ENCODE data around the gene PTPN5.
A peak's percentile ranks its signal among the peaks of the same experiment; 100 is the strongest.
"Not testable (repeated sequence)": the region's sequence is repeated elsewhere in the genome, so short reads cannot be mapped to it uniquely, and the experiment has no call there.

The PTPN5 gene

DNA sequence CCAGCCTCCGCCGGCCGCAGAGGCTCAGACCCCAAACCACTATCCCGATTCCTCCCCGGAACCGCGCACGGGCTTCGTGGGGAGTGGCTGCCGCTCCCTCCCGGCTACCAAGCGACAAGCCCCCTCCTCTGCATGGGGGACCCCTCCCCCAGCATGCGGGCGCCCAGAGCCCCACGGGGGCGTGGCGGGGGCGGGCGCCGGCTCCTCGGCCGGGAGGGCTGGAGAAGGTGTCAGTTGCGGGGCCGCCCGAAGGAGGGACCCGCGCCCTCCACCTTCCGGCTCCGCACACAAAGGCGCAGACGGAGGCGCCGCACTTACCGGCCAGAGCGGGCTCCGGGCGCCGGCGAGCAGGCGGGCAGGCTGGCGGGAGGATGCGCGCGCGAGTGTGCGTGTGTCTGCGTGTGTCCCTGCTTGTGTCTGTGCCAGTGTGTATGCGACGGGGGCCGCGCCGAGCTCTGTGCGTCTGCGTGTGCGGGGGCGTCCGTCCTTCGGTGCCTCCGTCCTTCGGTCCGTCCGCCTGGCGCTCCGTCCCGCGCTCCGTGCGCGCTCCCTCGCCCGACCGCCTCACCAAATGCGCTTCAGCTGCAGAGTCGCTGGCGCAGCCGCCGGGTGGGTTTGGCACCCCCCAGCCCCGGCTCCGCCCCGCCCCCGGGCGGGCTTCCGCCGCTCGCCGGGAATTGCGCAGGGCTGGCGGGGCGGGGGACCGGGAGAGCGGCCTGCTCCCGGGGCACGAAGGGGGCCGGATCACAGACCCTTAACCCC, at the start of gene PTPN5:
Gene PTPN5 (minus strand): TSS at position 592 of the 762 bp plus-strand sequence. CDS start 19,840 bp downstream, outside the sequence.
- peak; percentile 61 for DNase-seq

DNA sequence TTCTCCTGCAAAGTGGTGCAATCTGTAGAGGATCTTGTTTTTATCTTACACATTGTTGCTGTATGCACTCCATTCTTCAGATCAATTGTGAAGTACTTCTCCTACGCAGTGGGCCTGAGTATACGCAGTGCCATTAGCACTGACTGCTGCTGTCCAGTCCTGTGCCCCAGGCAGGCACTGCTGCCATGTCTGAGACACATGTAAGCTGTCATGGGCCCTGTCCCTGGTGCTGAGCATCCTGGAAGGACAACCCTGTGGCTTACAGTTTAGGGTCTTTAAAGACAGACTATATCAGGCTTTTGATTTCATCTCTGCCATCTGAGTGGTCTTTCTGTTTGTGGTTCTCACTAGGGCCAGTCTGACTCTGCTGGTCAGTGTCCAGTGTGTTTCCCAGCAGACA, 44.8 kb upstream of the PTPN5 start:
- DNase-seq = no peak

DNA sequence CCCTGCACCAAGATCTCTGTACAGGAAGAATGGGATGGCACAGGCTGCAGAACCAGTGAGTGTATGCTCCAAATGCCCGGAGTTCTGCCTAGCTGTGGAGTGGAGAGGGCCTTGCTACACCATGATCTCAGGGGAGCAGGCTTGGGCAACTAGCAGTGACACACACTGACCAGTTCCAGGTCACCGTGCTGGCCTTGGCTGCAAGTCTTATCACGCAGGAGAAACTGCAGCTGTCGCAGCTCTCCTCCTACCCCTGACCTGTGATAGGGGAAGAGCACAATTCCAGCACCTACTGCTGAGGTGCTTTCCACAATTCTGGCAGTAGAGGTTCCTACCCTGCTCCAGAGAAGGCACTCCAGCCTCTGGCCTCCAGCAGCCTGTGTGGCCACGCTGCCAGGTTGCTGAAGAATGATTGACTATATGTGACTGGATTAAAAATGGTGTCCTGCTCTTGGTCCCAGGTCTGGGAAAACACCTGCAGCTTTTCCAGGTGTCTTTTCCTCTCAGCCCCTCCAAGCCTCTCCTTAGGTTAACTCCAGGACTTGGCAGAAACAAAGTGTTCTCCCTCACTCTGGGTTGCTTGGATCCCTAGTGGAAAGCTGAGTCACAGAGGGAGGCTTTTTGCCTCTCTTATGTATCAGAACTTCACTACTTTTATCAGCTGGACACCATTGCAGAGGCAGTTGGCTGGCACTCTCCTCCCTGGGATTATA, 43.3 kb upstream of the PTPN5 start:
- DNase-seq = no peak

DNA sequence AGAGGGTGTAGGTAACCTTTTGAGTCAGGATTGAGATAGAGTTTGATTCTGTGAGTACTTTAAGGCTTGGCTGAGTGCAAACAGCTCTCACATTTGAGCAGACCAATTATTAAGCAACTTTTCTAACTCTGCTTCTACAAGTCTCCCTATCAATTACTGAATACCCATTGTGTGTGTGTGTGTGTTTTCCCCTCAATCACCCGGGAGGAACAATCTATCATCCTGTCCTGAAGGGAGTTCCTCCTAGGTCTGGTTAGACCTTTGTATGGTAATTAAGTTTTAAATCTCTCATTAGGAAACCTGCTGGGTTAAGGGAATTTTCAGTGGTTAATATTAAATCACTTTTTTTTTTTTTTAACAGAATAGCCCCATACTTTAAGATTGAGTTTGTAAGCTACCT, 28.6 kb upstream of the PTPN5 start:
- not testable (repeated sequence) for DNase-seq

DNA sequence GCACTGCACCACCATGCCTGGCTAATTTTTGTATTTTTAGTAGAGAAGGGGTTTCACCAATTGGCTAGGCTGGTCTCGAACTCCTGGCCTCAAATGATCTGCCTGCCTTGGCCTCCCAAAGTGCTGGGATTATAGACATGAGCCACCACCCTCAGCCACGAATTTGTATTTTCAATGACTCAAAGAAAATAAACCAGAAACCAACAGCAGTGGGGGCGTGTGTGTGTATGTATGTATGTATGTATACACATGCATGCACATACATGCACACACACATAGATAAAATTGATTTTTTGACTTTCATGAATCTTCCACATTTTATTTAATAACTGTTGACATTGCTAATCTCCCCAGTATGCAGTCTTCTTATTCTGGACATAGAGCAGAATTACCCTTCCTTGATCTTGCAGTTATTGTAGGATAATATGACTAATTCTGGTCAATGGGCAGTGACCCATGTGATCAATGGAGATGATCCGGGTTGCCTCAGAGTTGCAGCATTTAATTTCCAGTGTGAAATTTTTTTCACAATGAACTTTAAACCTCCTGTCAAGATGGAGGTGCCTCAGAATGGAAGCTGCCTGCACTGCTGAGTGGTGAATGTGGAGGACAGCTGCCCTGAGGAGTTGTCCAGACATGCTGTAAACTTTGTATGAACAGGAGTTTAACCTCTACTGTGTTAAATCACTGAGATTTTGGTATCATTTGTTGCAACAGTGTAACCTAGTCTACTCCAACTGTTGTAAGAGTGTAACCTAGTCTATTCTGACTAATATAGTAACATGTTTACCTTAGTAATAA, 12.8 kb upstream of the PTPN5 start:
- no peak for DNase-seq

DNA sequence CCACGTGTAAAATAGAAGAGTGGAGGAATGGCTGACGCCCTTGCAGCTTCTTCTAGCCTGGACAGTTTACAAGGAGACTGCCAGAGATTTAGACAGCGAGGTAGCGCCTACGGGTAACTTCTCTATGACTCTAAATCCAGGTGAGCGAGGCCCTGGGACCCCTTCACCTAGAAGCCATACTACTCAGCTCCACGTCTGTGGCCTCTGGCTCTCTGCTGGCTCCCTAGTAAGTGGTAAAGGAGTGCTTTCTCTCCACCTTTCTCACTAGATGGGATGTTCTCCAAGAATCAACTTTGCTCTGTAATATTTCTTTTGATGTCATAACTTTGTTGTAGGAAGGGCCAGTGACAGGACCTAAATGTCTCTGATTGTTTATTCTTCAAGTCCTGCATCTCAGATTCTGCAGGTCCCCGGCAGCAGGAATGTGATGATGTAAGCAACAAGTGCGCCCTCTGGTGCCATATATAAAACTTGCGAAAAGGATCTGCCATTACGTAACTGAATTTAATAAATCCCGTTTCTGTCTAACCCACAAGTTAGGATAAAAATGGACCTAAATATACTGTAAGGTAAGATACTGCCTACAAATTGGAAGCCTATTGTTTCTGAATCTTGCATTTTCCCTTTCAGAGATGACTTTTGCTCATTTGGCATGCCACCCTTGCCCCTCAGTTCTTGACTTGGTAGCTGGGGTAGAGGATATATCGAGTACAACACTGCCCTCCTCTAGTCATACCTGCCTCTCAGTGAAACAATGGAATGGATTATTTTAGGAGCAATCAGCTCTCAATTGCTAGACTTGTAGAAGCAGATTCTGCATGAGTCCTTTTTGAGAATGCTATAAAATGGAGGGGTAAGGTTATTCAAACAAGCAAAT, 11.0 kb upstream of the PTPN5 start:
- peak; percentile 89 for DNase-seq

DNA sequence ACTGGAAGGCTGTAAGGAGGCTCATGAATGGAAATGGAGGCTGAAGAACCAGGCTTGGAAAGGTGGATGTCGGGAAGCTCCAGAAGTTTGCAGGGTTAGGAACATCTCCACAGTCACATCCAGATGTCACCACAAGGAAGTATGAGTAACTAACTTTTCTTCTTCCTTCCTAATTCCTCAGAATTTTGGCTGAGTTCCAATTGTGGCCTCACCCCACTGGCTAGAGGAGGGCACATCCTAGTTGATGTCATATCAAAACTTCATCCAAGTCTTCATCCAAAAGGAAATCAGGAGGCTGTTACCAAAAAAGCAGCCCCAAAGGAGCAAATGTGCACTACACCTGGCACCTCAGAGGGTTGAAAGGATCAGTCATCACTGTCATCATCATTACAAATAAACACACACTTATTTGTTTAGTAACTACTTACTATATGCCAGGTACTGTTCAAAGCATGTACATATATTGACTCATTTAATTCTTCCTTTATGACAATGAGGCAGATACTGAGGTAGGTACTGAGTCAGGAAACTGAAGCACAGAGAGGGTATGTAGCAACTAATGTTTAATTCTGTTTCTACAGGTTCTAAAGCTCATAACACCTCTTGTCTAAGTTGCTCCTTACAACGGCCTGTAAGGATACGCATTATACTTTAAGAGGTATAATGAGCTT, 7.3 kb upstream of the PTPN5 start:
- peak; percentile 77 for DNase-seq

DNA sequence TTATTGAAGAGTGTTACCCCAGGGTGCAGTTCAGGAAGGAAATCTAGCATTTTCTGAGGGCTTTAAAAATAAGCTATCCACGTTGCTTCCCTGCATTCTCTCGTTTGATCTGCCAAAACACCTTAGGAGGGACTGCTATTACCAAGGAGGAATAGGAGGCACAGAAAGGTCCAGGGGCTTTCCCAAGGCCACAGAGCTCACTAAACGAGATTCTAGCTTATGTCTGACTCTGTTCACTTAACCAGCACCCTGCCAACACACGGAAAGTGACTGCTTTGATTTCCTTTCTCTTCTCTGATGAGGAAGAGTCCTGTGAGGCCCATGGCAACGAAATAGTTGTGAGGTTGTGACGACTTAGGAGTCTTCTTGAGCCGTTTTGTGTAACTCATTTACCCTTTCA, 3.4 kb upstream of the PTPN5 start:
- DNase-seq = no peak

DNA sequence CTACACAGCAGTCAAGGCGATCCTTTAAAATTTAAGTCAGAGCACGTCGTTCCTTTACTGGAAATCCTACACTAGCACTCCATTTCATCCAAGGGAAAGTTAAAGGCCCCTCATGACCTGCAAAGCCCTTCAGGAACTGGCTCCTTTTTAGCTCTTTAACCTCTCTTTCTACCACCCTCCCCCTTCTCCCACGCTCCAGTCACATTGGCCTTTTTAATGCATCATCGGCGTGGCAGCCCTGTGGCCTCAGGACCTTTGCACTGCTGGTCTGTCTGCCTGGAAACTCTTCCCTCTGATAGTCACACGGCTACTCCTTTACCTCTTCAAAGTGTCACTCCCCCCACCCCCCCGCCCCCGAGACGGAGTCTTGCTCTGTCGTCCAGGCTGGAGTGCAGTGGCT, 1.2 kb upstream of the PTPN5 start:
- DNase-seq = no peak

DNA sequence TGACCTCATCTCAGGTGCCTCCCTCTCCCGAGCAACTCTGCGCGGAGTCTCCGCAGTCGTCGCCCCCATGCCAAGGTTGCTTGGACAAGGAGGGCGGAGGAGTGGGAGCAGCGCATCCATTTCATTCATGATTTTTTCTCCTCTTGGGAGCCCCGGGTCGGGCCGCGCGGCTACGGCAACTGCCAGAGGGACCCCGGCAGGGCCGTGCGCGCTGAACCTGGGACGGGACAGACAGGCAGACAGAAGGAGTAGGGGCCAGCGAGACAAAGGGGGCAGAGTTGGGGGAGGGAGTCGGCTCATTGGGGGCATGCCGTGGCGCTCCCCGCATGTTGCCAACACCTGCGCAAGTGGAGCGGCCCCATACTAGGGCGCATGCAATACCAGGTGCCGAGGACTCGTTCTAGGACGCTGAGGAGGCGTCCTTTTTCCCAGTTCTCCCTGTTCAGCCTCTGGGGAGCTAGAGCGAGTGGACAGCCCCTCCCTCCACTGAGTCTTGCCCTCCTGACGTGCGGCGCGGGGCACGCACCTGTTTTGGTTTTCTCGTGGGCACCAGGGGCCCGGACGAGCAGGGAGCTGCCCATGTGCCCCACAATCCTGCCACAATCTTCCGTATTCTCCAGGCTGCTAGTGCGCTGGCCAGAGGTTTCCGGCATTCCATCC, 501 bp upstream of the PTPN5 start:
- peak; percentile 52 for DNase-seq

DNA sequence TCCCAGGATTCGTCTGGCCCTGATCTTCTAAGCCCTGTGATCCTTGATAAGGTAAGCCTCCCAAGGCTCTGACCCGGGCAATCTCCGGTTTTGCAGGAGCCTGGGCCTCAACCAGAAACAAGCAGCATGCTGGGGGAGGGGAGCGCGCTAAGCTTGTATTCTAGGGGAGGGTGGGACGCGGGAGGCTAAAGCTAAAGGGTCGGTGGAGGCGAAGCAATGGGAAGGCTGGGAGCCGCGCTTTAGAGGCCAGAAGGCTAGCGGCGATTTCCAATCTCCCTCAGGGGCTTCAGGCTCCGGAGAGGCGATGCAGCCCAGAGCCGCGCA, 753 bp downstream of the PTPN5 start:
- peak; percentile 10 for DNase-seq

DNA sequence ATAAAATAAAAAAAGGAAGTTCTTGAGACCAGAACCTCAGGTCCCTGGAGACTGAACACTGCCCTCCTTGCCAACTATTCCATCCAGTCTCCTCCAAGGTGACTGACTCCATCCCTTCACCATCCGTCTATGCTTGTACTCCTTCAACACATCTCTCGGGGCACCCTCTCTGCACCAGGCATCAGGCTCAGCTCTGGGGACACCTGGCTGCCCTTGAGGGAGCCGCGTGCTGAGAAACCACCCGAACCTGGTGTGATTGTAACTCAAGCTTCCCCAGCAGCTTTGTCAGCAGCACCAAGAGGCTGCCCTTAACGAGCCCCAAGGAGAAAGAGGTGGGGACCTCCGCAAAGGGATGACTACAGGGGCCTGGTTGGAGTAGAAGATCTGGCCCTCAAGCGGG, 1.7 kb downstream of the PTPN5 start:
- DNase-seq = peak; percentile 19

DNA sequence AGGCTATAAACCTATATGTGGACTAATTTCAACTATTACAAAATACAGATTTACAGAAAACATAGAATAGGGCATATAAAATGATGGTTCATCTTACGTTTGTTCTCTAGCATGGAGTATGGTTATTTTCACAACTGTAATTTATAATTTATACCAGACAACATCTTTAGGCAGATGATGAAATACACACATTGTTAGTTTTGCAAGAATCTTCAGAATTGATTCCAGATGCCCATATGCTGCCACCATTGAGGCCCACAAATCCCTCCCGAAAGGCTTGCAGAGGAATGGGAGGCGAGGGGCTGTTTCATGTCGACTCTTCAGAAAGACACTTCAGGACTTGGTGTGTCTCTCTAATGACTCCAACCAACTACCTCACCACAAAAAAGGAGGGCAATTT, 6.2 kb downstream of the PTPN5 start:
- no peak for DNase-seq

DNA sequence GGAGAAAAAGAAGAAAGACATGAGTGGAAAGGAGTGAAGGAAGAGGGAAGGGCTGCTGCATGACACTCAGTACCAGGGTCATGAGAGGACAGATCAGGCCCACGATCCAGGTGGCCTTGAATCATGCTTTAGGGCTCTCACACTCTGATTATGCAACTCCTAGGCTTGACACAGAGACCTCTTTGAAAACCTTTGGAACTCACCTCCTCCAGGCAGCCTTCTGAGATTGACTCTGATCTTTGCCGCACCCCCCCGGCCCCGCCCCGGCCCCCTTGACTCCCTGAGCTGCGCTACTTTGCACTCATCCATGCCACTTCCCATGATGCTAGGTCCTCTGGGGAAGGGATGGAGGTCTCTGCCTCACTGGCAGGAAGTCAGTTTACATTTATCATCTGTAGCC, 10.7 kb downstream of the PTPN5 start:
- no peak for DNase-seq

DNA sequence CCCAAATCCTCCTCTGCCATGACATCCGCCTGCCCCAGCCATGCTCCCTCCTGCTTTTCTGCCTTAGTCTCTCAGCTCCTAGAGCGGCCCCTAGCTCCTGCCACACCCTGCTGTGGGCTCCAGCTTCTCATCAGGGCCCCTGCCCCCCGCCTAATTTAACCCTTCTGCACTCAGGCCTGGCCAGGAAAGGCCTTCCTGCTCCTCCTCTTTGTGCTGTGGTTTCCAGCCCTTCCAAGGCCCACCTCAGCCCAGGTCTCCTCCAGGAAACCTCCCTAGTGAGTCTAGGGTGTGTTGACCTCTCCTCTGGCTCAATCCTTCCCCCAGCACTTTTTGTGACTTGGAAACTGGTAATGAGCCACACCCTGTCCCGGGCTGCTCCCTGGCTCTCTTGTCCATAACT, 11.3 kb downstream of the PTPN5 start:
- DNase-seq = no peak

DNA sequence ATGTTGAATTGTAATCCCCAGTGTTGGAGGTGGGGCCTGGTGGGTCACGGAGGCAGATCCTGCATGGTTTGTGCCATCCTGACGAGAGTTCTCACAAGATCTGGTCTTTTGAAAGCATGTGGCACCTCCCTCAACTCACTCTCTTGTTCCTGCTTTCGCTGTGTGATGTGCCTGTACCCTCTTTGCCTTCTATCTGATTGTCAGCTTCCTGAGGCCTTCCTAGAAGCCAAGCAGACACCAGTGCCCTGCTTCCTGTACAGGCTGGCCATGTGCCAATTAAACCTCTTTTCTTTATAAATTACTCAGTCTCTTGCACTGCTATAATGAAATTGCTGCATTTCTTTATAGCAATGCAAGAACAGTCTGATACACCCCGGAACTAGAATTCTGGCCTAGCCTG, 13.1 kb downstream of the PTPN5 start:
- DNase-seq = no peak

DNA sequence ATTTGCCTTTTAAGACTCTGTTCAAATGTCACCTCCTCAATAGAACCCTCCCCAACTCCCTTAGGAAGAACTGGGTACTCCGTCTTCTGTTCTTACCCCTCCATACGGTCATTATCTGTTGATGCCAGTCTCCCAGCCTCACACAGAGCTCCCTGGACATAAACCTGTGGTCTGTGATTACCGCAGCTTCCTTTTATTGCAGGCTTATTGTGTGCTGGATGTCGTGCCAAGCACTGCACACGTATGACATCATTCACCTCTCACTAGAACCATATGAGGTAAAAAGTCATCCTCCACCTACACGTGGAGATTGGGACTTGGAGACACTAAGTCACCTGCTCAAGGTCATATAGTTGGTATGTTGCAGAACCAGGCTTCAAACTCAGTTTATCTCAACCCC, 15.3 kb downstream of the PTPN5 start:
- peak; percentile 27 for DNase-seq

DNA sequence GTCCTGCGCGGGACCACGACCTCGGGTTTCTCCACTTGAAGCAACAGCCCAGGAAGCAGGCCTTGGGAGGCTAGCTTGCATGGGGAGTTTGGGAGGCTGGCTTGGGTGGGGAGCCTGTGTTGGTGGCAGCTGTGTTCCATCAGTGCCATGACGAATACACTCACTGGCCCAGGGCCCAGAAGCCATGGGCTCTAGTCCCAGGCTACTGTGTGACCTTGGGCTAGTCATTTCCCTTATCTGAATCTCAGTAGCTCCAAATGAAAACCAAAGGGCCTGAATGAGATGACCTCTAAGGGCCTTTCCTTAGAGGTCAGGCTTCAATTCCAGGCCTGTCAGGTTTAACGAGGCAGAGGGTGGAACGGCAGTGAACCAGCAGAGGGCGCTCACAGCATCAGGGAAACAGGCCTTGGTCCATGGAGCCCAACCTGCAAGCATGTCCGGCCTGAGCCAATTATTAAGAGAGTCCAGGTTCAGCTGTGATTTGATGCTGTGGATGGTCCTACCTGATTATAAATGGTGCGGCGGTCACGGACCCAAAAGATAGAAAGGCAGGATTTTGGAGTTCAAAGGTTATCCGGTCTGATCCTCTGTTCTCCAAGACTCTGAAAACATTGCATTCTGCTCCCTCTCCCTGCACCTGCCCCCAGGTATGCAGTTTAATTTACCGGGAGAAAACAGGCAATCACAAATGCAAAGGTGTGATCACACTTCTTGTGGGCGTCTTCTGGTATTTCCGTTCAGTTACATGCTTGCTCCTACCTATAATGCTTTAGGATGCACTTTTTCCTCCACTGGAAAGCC, 15.9 kb downstream of the PTPN5 start:
- peak; percentile 87 for DNase-seq

DNA sequence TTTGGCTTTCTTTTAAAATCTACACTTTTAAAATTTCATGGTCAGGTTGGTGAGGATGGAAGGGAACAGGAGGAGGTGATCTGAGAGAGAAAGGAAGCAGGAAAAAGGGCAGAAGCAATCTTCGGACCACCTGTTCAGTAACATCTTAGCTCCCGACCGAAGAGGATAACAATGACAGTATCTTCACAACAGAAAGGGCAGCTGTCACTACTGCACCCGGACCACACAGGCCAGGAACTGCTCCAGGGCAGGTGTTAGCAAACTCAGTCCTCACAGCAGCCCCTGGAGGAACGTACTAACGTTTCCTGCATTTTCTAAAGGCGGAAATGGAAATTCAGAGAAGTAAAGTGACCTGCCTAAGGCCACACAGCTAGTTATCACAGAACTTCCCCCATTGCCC, 16.8 kb downstream of the PTPN5 start:
- no peak for DNase-seq

DNA sequence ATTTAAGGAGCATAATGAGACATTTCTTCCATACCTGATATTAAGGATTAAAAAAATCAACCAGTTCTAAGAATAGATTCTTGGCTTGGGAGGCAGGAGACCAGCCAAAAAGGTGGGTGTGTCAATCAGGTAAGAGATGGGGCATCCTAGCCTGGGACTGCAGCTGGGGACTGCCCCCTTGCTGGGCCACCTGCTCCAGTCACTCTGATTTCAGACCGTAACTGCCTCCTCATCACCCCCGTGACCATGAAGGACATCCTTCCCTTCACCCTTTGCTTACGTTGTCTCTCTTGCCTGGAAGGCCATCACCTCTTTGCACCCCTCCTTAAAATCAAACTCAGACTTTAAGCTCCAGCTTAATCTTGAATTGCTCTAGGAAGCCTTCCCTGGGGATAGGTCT, 17.9 kb downstream of the PTPN5 start:
- no peak for DNase-seq

DNA sequence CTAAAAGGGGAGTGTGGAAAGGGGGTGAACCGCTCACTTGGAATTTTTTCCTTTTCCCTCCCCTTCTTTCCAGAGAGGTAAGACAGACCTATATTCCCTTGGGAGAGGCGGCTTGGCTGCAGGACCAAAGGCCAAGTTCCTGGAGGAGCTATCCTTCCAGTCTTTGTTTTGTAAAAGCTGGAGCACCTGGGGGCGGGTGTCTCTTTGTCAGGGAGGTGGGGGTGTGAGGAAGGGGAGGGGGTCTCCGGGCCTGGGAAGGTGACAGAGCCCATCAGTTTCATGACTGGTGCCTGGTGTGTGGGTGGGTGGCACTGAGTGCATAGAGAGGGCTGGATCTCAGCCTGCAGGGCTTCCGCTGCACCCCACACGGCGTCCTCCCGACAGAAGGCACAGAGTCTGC, 18.5 kb downstream of the PTPN5 start:
- DNase-seq = no peak

Measured in DMS53 (cell line).